GM12875 (cell line): ENCODE results near the gene HAND1.
"Not testable (repeated sequence)": the region's sequence is repeated elsewhere in the genome, so short reads cannot be mapped to it uniquely, and the experiment has no call there.

Experiments
- H3K4me3 ChIP-seq: one replicate; pipeline ENCODE4 v1.5.1; 2011; ENCODE audit warnings: low read depth, low read length, control low read depth
- CTCF ChIP-seq: IDR thresholded peaks from 2 replicates; pipeline ENCODE4 v1.5.1; 2011; ENCODE audit warnings: low read depth, mild to moderate bottlenecking, control low read depth, inconsistent platforms, low read length, moderate library complexity, borderline replicate concordance; ENCODE audit not compliant: insufficient read depth

Gene HAND1

GRCh38 chr5:154521756-154522155 lies 43.7 kb upstream of the HAND1 start:
- no peak overlapping the region for H3K4me3 ChIP-seq
- TF ChIP-seq CTCF = no peak

- no peak overlapping the region for H3K4me3 ChIP-seq
- TF ChIP-seq CTCF = peak; percentile 88
Observed at GRCh38 chr5:154520861-154521453, 42.9 kb upstream of the HAND1 start.

DNA sequence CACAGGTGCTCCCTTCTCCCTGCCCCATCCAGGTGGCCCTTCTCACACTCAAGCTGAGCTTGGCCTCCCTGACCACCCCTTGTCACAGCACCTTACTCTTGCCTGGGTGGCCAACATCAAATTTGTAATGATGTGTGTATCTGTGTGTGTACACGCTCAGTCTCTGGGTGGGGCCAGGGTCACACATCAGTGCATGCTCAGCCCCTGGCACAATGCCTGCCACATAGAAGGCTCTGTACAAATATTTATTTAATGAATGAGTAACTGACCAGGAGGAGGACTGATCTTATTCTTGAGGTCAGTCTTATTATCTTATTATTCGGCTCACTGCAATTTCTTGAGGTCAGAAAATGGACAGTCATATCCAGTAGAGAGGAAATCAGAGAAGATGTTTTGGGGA lies 41.3 kb upstream of the HAND1 start:
- TF ChIP-seq CTCF = no peak

GRCh38 chr5:154518438-154518867 lies 40.4 kb upstream of the HAND1 start:
- no peak overlapping the region for H3K4me3 ChIP-seq
- TF ChIP-seq CTCF = no peak

More for the DNA sequence above, 41.3 kb upstream of the HAND1 start:
- no peak overlapping the region for H3K4me3 ChIP-seq

GRCh38 chr5:154517810-154518437 lies 39.9 kb upstream of the HAND1 start:
- TF ChIP-seq CTCF = no peak
- no peak overlapping the region for H3K4me3 ChIP-seq

- H3K4me3 ChIP-seq = no peak overlapping the region
- no peak for TF ChIP-seq CTCF
Observed at GRCh38 chr5:154517181-154517580, 39.2 kb upstream of the HAND1 start.

DNA sequence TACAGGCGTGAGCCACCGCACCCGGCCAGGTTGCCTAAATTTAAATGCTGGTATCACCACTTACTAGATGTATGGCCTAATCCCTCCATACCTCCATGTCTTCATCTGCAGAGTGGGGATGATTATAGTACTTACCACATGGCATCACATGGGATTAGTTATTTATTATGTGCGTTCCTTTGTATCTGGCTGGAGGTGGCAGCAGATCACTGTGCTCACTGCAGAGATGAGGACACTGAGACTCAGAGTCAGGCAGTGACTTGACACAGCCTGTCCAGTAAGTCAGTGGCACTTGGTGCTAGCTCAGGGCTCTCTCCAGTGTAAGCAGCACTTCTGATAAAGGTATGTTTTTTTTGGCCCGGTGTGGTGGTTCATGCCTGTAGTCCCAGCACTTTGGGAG lies 38.4 kb upstream of the HAND1 start:
- no peak for TF ChIP-seq CTCF

GRCh38 chr5:154515488-154515887 lies 37.5 kb upstream of the HAND1 start:
- not testable (repeated sequence) for H3K4me3 ChIP-seq

More for the DNA sequence above, 38.4 kb upstream of the HAND1 start:
- no peak overlapping the region for H3K4me3 ChIP-seq
